NCI-H187 (cell line): ENCODE data around the gene PRB3.

ENCODE experiments used
- DNase-seq, 2 experiments: peaks; one replicate each; lab custom pipeline; 2025; lab: John Stamatoyannopoulos, UW

Gene PRB3

DNA sequence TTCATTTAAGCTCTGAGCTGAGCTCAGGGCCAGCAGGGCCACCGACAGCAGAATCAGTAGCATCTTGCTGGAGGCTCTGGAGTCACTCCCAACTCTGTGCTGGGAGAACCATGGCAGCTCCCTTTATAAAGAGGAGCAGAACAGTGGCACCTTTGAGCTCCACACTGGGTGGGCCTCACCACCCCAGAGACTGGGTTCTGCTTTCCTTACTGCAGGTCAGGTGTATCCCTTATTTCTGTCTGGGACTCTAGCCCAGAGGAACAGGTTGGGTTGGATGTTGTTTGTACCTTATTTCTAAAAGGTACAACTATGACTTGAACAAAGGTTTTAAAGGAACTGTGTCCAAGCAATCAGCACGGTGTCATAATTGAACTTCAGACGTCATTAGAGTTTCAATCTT, at the start of gene PRB3:
Gene PRB3, minus strand, starts transcription at position 101 of the 400 bp plus-strand sequence. Its CDS starts 38 bp downstream, at position 63.
- no peak for DNase-seq

DNA sequence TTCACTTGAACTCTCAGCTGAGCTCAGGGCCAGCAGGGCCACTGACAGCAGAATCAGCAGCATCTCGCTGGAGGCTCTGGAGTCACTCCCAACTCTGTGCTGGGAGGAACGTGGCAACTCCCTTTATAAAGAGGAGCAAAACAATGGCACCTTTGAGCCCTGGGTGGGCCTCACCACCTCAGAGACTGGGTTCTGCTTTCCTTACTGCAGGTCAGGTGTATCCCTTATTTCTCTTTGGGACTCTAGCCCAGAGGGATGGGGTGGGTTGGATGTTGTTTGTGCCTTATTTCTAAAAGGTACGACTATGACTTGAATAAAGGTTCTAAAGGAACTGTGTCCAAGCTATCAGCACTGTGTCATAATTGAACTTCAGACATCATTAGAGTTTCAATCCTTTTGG, 40.8 kb upstream of the PRB3 start, which contains the start of gene PRB4:
Gene PRB4, minus strand, starts transcription at position 101 of the 400 bp plus-strand sequence. Its CDS starts 38 bp downstream, at position 63.
- no peak for DNase-seq

DNA sequence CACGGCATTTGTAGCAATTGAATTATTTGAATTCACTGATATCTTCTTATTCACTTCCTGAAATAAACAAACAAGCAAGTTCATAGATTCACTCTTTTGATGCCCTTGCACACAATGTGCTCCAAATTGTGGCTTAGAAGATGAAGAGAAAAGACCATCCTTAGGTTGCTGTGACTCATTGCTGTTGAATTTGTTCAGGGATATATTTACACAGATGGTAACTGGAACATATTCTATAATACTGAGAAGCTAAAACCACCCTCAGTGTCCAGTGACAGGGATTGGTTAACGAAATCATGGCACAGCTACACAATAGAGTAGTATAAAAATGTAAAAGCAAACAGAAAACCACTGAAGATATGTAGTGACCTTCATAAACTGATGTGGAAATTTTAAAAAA, 37.6 kb upstream of the PRB3 start:
- no peak for DNase-seq

DNA sequence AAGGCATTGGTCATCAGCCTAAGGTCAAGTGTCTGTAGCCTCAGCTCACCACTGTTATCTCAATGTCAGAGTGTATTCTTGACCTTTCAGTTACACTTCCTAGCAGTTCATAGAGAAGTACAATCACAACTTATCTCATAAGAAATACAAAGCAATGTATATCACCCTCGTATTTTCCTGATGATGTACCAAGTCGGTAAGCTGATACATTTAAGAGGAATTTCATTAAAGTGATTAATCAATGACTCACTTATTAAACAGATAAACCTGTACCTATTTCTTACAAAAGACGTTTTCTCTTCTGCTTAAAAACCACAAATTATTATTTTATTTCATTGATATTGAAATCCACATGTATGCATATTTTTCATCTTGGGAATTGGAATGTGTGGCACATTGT, 3.9 kb upstream of the PRB3 start:
- no peak for DNase-seq

DNA sequence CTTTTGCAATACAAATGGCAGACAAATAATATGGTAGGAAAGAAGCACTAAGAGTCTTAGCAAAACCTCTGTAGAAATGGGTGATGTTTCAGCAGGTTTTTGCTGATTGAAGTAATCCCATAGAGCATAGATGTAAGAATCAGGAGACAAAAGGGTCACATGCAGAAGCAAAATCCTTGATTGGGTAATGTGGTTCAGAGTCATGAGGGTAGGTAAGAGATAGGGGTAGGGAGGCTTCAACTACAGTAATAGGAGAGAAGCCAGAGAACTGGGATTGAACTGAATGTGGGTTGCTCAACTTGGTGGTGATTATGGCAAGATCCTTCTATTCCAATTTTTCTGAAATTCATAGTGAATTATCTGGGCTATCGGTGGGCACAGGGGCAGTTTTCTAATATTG, 5.0 kb downstream of the PRB3 start:
- no peak for DNase-seq

DNA sequence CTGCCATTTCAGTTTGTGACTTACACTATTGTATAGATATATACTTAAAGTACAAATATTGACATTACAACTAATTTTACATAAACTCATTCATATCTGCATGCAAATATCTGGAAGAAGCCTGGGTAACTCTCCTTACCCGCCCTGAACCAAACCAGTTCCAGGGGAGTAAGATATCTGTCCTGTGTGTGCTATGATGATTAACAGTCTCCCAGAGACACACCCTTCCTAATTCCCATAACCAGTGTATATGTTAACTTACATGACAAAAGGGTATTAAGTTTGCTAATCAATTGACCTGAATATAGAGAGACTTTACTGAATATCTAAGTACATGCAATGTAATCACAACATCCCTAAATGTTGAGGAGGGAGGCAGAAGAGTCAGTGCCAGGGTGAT, 23.0 kb downstream of the PRB3 start:
- DNase-seq, result no peak

DNA sequence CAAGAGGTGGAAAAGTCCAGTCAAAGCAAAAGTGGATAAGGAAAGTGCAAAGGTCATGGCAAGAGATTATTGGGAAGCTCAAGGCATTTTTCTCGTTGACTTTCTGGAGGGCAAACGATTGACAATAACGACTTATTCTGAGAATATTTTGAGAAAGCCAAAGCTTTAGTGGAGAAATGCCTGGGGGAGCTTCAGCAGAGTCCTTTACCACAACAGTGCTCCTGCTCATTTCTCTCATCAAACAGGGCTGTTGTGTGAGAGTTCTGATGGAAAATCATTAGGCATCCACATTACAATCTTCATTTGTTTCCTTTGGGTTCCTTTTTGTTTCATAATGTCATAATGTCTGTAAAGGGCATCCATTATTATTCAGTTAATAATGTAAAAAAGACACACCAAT, 26.9 kb downstream of the PRB3 start:
- no peak for DNase-seq

DNA sequence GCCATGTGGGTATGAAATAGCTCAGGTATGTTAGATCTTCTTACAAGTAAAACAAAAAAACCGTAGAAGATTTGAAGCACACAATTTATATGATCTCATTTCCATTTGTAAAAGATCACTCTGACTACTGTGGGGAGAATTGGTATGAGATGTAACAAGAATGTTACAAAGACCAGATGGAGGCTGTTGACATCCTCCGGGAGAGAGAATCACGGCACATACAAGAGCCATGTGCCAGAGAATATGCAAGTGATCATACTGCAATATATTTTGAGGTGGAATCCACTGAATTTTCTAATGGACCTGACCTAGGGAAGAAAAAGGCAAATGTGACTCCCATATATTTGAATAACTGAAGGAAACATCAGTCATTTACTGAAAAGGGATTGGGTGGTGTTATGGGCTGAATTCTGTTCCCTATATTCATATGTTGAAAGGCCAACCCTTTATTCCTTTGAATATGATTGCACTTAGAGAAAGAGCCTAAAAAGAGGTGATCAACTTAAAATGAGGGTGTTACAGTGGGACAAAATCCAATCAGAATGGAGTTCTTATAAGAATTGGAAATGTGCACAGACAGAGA, 29.1 kb downstream of the PRB3 start:
- no peak for DNase-seq

DNA sequence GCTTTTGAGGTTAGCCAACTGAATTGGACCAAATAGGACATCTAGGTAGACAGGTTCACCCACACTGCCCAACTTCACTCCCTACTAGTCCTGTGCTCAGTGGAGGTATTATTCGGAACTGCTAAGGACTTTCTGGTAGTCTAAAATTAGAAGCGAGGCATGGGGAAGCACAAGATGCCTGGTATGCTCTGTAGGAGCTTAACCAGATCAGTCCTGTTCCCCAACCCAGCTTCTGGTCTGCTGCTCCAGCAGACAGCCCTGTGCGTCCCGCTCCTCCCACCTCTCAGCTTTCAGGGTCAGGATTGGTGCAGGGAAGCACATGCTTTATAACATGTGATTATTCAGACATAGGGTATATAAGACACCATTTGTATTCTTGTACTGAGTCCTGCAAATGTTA, 31.2 kb downstream of the PRB3 start:
- DNase-seq, result no peak

DNA sequence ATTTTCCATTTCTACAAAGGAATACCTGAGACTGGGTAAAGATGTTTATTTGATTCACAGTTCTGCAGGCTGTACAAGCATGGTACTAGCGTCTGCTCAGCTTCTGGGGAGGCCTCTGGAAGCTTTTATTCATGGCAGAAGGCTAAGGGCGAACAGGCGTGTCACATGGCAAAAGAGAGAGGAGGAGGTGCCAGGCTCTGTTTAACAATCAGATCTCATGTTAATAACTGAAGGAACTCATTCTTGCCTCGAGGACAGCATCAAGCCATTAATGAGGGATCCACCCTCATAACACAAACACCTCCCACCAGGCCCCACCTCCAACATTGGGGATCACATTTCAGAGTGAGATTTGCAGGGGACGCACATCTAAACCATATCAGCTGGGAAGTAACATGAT, 36.0 kb downstream of the PRB3 start:
- DNase-seq, result no peak

DNA sequence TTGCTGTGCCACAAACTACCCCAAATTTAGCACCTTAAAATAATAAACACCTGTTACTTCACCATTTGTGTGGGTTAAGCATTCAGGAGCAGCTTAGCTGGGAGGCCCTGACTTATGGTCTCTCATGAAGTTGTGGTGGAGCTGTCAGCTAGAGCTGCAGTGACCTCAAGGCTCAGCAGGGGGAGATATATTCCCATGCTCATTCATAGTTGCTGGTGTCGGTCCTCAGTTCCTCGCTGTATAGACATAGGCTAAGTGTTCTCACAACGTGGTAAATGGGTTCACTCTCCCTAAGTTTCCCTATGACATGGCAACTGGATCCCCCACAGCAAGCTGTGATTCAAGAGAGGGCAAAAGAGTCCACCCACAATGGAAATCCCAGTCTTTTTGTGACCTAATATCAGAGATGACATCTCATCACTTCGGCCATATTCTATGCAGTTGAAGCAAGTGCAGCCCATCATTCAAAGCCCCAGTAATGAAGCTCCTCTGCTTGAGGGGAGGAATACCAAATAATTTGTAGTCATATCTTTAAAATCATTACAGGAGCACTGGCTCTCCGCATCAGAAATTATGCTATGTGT, 41.1 kb downstream of the PRB3 start:
- peak in 1 of 2 experiments; percentile 19 for DNase-seq

DNA sequence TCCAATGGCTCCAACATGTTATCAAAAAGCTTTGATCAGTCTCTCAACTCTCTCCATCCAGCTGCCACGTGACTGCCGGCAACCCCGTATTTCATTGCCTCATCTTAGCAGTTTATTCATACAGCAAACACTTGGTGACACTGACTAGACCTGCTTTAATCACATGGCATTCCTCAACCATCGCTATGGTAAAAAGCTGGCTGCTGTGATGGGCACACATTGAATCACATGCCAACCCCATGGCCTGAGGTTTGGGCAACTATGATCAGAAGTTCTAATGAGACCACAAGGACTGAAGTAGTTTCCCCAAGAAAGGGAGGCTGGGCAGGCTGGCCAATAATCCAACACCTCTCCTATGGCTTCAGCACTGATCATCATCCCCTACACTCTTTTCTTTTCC, 42.1 kb downstream of the PRB3 start:
- no peak for DNase-seq
